ENCODE measurements around the gene THAP6.

- TF ChIP-seq CTCF (IDR thresholded peaks at IDR 0.05; ENCODE audit: low read depth, low read length, missing input control) (no peak), REST (IDR thresholded peaks at IDR 0.05) (no peak), SP1 (IDR thresholded peaks at IDR 0.05) (no peak), RAD21 (IDR thresholded peaks at IDR 0.05) (no peak), FOXA1 (IDR thresholded peaks at IDR 0.05) (no peak)
These were observed 19.7 kb upstream of the THAP6 start for GRCh38 chr4:75494563-75494962.
